Keratinocyte (primary cell): ENCODE results near the gene STYXL1.
"Not testable (repeated sequence)": the region's sequence is repeated elsewhere in the genome, so short reads cannot be mapped to it uniquely, and the experiment has no call there.

Experiments
- EZH2 ChIP-seq: IDR thresholded peaks from one replicate; pipeline ENCODE4 v1.6.1; 2012; ENCODE audit warnings: inconsistent platforms, mild to moderate bottlenecking, low read length, moderate library complexity
- TF ChIP-seq, protein P1 (sequence below), 3 experiments: IDR thresholded peaks in 1 of 3; conservative IDR thresholded peaks in 1 of 3; optimal IDR thresholded peaks in 1 of 3; 2 replicates in 2 of 3; 3 replicates in 1 of 3; pipeline versions ENCODE3 to v1.5.1; 2011; ENCODE audit warnings: low read length in 3 of 3, mild to moderate bottlenecking in 3 of 3, moderate library complexity in 2 of 3, control low read depth in 1 of 3, inconsistent platforms in 1 of 3; ENCODE audit not compliant: insufficient read depth in 2 of 3; ENCODE audit errors: extremely low read depth in 1 of 3

DNA sequence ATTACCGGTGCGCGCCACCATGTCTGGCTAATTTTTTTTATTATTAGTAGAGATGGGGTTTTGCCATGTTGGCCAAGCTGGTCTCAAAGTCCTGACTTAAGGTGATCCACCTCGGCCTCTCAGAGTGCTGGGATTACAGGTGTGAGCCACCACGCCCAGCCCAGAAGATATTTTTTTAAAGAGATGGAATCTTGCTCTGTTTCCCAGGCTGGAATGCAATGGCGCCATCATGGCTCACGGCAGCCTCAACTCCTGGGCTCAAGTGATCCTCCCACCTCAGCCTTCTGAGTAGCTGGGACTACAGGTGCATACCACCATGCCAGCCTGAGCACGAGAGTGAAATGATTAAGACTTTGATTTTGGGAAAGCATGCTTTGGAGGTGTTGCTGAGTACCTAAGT, 4.9 kb upstream of the STYXL1 start:
- TF ChIP-seq, protein P1, sequence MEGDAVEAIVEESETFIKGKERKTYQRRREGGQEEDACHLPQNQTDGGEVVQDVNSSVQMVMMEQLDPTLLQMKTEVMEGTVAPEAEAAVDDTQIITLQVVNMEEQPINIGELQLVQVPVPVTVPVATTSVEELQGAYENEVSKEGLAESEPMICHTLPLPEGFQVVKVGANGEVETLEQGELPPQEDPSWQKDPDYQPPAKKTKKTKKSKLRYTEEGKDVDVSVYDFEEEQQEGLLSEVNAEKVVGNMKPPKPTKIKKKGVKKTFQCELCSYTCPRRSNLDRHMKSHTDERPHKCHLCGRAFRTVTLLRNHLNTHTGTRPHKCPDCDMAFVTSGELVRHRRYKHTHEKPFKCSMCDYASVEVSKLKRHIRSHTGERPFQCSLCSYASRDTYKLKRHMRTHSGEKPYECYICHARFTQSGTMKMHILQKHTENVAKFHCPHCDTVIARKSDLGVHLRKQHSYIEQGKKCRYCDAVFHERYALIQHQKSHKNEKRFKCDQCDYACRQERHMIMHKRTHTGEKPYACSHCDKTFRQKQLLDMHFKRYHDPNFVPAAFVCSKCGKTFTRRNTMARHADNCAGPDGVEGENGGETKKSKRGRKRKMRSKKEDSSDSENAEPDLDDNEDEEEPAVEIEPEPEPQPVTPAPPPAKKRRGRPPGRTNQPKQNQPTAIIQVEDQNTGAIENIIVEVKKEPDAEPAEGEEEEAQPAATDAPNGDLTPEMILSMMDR (optimal IDR thresholded peaks at IDR 0.05 in 1 of 3, IDR thresholded peaks at IDR 0.05 in 1 of 3, conservative IDR thresholded peaks at IDR 0.05 in 1 of 3; ENCODE audit: extremely low read depth in 1 of 3, insufficient read depth in 2 of 3, low read length in 3 of 3) = not testable (repeated sequence)
- not testable (repeated sequence) for TF ChIP-seq EZH2
